Dermis blood vessel endothelial cell (primary cell): ENCODE results near the gene LIMA1. TPM values are rescaled to one million over a fixed set of nuclear protein-coding genes. Genes with fewer than 3 reads are reported as not detected.
"Not testable (repeated sequence)": the region's sequence is repeated elsewhere in the genome, so short reads cannot be mapped to it uniquely, and the experiment has no call there.

Experiments used
- DNase-seq: peaks from one replicate; pipeline ENCODE4 v3.0.0; 2010
- total RNA-seq: library from RNA; depleted of rRNA; stranded (reverse); fragments of >200 nt; gene quantifications from 2 replicates; pipeline ENCODE4 v1.2.3, GENCODE V29; 2014

LIMA1 gene
- 30.8 and 69.7 TPM in 2 replicates for total RNA-seq

DNA sequence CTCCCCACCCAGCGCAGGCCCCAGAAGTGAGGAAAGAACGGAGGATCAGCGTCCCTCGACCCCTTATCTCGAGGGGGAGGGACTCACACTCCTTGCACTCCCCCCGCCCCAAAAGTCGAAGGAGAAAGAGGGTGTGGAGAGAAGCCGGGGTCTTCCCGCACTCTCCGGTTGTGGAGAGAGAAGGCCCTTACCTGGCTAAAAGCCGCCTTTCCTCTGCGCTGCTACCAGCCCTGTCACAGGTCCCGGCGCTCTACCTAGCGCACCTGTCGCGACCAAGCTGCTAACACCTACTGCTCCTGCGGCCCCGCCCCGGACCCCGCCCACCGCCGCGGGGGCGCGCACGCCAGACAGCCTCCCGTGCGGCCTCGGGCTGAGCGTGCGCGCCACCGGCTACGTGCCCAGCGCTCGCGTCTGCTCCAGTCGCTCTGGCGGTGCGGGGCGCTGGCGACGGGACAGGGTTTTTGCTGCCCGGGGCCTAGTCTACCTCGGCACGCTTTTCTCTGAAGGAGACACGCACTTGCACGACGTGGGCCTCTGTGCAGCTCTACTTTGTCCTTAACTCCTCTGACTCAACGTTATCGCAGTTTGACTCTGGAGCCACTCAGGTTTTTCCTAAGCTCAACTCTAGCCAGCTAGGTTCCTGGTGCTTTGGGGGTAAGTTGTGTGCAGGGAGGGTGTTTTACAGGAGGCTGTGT is at the start of gene LIMA1:
Gene LIMA1, minus strand, starts transcription at position 292 of the 695 bp plus-strand sequence. CDS start 34,769 bp downstream, outside the sequence.
- peak; percentile 90 for DNase-seq

DNA sequence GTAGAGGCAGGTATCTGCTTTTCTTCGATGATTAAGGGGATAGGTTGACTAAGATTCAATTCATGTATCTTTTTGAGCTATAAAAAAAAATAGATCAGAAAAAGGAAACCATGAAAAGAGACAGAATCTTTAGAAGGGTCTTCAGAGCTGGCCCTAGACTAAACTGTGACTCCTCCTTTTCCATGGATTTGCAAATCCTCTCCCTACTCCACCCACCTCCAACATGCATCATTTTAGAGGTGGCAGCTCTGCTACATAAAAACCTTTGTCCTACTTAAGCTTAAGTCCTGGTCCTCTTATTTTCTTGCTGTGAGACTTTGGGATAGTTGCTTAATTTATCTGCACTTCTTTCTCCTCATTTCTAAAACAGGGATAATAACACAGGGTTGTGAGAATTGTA is 48.4 kb upstream of the LIMA1 start:
- DNase-seq: no peak

DNA sequence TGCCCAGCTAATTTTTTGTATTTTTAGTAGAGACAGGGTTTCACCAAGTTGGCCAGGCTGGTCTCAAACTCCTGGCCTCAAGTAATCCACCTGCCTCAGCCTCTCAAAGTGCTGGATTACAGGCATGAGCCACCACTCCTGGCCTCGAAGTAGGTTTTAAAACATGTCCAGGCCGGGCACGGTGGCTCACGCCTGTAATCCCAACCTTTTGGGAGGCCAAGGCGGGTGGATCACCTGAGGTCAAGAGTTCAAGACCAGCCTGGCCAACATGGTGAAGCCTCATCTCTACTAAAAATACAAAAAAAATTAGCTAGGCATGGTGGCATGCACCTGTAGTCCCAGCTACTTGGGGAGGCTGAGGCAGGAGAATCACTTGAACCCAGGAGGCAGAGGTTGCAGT is 45.3 kb upstream of the LIMA1 start:
- DNase-seq: not testable (repeated sequence)

DNA sequence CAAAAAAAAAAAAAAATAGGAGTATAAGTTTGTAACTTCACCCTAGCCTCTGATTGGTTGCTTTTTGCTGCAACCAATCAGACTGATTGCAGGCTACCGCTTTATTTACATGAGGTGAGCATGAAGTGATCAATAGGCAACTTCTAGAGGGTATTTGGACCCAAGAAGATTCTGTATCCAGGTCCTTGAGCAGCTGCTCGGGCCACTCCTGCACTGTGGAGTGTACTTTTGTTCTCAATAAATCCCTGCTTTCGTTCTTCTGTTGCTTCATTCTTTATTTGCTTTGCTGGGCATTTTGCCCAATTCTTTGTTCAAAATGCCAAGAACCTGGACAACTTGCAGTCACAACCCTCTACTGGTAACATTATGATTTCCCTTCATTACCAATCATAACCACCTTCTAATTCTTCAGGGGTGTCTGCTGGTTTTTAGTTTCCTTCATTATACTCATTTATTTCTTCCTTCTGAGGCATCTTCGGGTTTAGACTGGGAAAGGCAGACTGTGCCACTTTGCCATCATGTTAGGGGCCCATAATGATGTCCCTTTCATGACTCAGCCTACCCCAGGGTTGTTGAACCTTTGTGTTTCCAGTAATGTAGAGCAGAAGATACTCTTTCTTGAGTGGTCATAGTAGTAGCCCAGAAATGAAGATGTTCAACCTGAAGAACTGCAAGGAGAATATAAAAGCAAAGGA is 43.4 kb upstream of the LIMA1 start:
- peak; percentile 50 for DNase-seq

- peak; percentile 5 for DNase-seq
Observed at GRCh38 chr12:50325890-50326391, 42.6 kb upstream of the LIMA1 start.

GRCh38 chr12:50324770-50325169 is 41.5 kb upstream of the LIMA1 start:
- DNase-seq: not testable (repeated sequence)

DNA sequence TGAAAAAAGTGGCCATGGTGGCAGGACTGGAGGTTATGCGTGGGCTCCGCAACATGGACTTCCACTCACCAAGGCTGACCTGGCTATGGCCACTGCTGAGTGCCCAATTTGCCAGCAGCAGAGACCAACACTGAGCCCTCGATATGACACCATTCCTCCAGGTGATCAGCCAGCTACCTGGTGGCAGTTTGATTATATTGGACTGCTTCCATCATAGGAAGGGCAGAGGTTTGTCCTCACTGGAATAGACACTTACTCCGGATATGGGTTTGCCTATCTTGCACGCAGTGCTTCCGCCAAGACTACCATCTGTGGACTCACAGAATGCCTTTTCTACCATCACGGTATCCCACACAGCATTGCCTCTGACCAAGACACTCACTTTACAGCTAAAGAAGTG is 40.8 kb upstream of the LIMA1 start:
- DNase-seq: not testable (repeated sequence)

DNA sequence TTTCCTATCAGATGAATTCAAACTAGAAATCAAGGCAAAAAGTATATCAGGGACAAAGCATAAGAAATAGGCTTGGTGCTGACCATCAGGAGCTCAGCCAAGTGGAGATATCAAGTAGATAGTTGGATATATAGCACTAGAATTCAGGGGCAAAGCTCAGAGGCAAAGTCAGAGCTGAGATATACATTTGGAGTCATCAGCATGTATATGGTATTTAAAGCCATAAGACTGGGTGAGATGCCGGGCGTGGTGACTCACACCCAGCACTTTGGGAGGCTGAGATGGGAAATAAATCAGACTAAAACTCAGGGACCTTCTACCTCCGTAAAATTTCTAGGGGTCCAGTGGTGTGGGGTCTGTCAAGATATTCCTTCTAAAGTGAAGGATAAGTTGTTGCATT is 38.9 kb upstream of the LIMA1 start:
- DNase-seq: no peak

GRCh38 chr12:50317203-50317602 is 33.9 kb upstream of the LIMA1 start:
- peak; percentile 16 for DNase-seq

GRCh38 chr12:50315803-50316202 is 32.5 kb upstream of the LIMA1 start:
- DNase-seq: no peak

DNA sequence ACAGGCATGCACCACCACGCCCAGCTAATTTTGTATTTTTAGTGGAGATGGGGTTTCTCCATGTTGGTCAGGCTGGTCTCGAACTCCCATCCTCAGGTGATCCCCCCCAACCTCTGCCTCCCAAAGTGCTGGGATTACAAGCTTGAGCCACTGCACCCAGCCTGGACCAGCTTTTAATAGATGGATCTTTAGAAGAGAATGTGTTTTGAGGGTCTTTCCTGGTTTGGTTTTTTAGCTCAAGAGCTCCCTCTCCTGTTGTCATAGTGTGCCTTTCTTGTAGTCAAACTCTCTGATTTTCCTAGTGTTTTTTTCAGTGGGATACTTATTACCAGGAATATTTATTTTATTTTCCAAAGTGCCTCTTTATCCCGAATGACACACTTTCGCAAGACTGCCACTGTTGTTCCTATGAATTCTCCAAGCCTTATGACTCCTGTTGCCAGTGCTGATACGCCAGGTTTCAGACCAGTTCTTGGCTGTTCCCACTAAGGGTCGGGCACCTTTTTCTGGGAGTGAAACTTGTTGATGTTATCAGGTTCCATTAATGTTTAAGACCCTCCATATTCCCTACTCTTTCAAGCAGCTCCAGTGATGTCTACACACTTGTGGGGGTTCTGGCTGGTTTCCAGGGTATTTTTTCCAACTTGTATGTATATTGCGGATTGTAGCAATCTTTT is 31.5 kb upstream of the LIMA1 start:
- peak; percentile 78 for DNase-seq

- DNase-seq: not testable (repeated sequence)
Observed at GRCh38 chr12:50313971-50314370, 30.7 kb upstream of the LIMA1 start.

- DNase-seq: no peak
Observed at GRCh38 chr12:50313256-50313931, 30.1 kb upstream of the LIMA1 start.

DNA sequence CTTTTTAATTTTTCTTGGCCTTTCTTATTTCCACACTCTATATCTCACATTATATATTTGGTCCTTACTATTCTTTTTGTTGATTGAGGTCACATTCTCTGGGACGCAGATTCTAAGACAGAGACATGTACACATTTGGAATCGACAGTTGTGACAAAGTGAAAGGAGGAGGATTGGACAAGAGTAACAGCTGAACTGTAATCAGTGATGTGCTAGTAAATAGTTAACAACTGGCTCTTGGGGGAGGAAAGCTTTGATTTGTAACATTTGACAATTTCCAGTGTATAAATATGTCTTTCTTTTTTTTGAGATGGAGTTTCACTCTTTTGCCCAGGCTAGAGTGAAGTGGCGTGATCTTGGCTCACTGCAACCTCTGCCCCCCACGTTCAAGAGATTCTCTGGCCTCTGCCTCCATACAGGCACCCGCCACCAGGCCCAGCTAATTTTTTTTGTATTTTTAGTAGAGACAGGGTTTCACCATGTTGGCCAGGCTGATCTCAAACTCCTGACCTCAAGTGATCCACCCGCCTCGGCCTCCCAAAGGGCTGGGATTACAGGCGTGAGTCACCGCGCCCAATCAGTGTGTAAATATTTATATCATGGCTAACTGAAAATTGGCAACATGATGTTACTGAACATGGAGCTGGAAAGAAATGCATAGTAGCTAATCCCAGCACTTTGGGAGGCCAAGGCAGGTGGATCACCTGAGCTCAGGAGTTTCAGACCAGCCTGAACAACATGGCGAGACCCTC is 28.7 kb upstream of the LIMA1 start:
- not testable (repeated sequence) for DNase-seq

GRCh38 chr12:50309950-50310349 is 26.6 kb upstream of the LIMA1 start:
- DNase-seq: no peak

DNA sequence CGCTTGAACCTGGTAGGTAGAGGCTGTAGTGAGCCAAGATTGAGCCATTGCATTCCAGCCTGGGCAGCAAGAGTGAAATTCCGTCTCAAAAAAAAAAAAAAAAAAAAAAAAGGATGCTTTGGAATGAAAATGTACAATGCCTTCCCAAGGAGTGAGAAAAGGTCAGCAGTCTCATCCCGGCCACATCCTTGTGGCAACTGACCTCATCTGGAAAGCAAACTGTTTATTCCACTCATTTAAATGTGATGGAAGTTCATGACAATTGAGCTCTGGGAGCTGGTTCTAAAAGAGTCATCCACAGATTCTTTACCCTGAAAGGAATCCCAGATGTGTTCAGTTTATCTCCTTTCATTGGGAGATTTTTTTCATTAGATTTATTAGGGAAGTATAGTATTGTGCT is 19.4 kb upstream of the LIMA1 start:
- peak; percentile 37 for DNase-seq

DNA sequence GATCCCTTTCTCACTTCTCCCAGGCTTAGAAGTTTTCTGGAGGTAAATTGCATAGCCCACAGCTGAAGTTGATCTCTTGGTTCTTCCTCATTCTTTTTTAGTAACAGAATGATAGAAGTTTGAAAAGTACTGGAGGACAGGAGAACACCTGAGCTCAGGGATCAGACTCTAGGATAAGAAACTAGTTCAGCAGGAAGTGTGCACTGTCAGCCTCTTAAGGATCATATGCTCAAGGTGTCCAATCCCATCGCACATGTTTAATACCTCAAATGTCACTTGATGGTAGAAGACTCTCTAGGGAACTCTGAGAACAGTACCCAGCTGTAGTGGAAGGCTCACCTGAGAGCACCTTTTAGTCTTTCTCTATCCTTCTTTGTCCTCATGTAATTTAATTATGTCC is 14.7 kb upstream of the LIMA1 start:
- DNase-seq: no peak

DNA sequence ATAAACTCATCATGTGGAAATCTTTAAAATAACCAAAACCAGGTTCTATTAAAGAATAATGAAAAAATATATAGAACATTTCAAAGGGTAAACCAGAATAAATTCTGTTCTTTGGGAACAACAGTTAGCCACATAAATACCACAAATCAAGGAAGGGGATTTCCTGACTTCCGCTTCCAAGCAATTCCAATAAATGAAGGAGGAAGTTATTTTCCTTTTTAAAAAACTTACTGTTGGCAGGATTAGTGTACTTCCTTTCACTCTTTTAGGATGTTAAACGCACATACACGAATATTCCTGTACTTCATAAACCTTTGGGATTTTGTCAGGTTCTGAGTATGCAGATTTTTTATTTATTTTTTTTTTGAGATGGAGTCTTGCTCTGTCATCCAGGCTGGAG is 13.7 kb upstream of the LIMA1 start:
- peak; percentile 51 for DNase-seq

GRCh38 chr12:50296554-50296953 is 13.2 kb upstream of the LIMA1 start:
- DNase-seq: peak; percentile 30

DNA sequence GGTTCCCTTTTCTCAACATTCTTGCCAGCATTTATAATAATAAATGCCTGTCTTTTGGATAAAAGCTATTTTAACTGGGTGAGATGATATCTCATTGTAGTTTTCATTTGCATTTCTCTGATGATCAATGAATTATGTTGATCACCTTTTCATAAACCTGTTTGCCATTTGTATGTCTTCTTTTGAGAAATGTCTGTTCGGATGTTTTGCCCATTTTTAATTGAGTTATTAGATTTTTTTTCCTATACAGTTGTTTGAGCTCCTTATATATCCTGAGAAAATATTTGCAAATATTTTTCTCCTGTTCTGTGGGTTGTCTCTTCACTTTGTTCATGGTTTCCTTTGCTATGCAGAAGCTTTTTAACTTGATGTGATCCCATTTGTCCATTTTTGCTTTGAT is 8.1 kb upstream of the LIMA1 start:
- DNase-seq: no peak

DNA sequence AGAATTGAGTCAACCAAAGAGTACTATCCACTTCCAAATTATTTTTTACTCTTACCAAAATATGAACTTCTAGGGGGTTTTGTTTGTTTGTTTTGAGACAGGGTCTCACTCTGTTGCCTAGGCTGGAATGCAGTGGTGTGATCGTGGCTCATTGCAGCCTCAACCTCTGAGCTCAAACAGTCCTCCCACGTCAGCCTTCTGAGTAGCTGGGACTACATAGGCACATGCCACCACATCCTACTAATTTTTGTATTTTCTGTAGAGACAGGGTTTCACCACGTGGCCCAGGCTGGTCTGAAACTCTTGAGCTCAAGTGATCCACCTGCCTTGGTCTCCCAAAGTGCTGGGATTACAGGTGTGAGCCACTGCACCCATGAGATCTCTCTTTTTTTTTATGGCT is 7.4 kb upstream of the LIMA1 start:
- not testable (repeated sequence) for DNase-seq

DNA sequence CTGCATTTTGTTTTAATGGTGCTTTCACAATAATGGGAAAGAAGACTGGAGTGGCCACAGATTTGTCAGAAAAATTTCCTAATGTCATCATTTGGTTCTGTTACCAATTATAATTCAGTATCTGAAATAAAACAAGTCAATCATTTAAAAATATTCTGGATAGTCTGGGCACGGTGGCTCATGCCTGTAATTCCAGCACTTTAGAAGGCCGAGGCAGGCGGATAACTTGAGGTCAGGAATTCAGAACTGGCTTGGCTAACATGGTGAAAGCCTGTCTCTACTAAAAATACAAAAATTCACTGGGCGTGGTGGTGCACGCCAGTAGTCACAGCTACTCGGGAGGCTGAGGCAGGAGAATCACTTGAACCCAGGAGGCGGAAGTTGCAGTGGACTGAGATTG is 4.0 kb upstream of the LIMA1 start:
- no peak for DNase-seq
